Astrocyte (in vitro differentiated cells and primary cell): ENCODE measurements around the gene AMBP. TPM values are rescaled to one million over a fixed set of nuclear protein-coding genes. Genes with fewer than 3 reads are reported as not detected.

ENCODE experiments used
- DNase-seq: peaks from one replicate; pipeline ENCODE4 v3.0.0-alpha.2; 2010; ENCODE audit warnings: low read depth
- FAIRE-seq: peaks from 2 replicates; lab custom pipeline; 2011; peaks lifted over from hg19 to GRCh38; lab: Jason Lieb, UNC
- H2AFZ ChIP-seq: 2 replicates; pipeline ENCODE4 v1.6.0; 2012; ENCODE audit warnings: low read depth, low read length, inconsistent platforms
- H3K27ac ChIP-seq: 2 replicates; pipeline ENCODE4 v1.5.1; 2011; ENCODE audit warnings: low read depth, low read length, inconsistent platforms
- H3K27me3 ChIP-seq: 2 replicates; pipeline ENCODE4 v1.6.0; 2011; ENCODE audit warnings: low read length, inconsistent platforms; ENCODE audit not compliant: insufficient read depth
- H3K36me3 ChIP-seq: 2 replicates; pipeline ENCODE4 v1.5.1; 2011; ENCODE audit warnings: low read length, inconsistent platforms; ENCODE audit not compliant: insufficient read depth
- H3K4me1 ChIP-seq: 2 replicates; pipeline ENCODE4 v1.5.1; 2011; ENCODE audit warnings: low read length, inconsistent platforms; ENCODE audit not compliant: insufficient read depth
- H3K4me2 ChIP-seq: 2 replicates; pipeline ENCODE4 v1.6.0; 2012; ENCODE audit warnings: low read length, inconsistent platforms
- H3K4me3 ChIP-seq: 2 replicates; pipeline ENCODE4 v1.5.1; 2011; ENCODE audit warnings: low read depth, mild to moderate bottlenecking, low read length, inconsistent platforms; ENCODE audit not compliant: insufficient read depth
- H3K79me2 ChIP-seq: 2 replicates; pipeline ENCODE4 v1.6.0; 2012; ENCODE audit warnings: mild to moderate bottlenecking, low read length, inconsistent platforms; ENCODE audit not compliant: insufficient read depth
- H3K9ac ChIP-seq: 2 replicates; pipeline ENCODE4 v1.6.0; 2012; ENCODE audit warnings: mild to moderate bottlenecking, low read length, inconsistent platforms
- H3K9me3 ChIP-seq: 2 replicates; pipeline ENCODE4 v1.5.1; 2012; ENCODE audit warnings: low read depth, mild to moderate bottlenecking, low read length, inconsistent platforms; ENCODE audit not compliant: insufficient read depth
- H4K20me1 ChIP-seq: 2 replicates; pipeline ENCODE4 v1.6.0; 2012; ENCODE audit warnings: low read length, inconsistent platforms; ENCODE audit not compliant: insufficient read depth
- H3K27ac Mint-ChIP-seq: one replicate; pipeline ENCODE4 v1.8.0; 2021; ENCODE audit warnings: mild to moderate bottlenecking, mixed read lengths; ENCODE audit not compliant: unreplicated experiment
- H3K27me3 Mint-ChIP-seq: one replicate; pipeline ENCODE4 v1.8.0; 2021; ENCODE audit warnings: low read depth, mixed read lengths; ENCODE audit not compliant: unreplicated experiment
- H3K36me3 Mint-ChIP-seq: one replicate; pipeline ENCODE4 v1.8.0; 2021; ENCODE audit warnings: low read depth, mixed read lengths; ENCODE audit not compliant: unreplicated experiment
- H3K4me1 Mint-ChIP-seq: one replicate; pipeline ENCODE4 v1.8.0; 2021; ENCODE audit warnings: low read depth, mixed read lengths; ENCODE audit not compliant: unreplicated experiment
- H3K4me3 Mint-ChIP-seq: one replicate; pipeline ENCODE4 v1.8.0; 2021; ENCODE audit warnings: mild to moderate bottlenecking, moderate library complexity, mixed read lengths; ENCODE audit not compliant: unreplicated experiment
- H3K9me3 Mint-ChIP-seq: one replicate; pipeline ENCODE4 v1.8.0; 2021; ENCODE audit warnings: mild to moderate bottlenecking, mixed read lengths; ENCODE audit not compliant: unreplicated experiment
- EZH2 ChIP-seq: IDR thresholded peaks from 2 replicates; pipeline ENCODE4 v1.6.1; 2012; ENCODE audit warnings: mild to moderate bottlenecking, low read length, inconsistent platforms; ENCODE audit not compliant: insufficient read depth
- total RNA-seq: library from RNA; stranded (reverse); gene quantifications from 2 replicates; pipeline ENCODE4 v1.2.1, GENCODE V29; 2021
- TF ChIP-seq, protein P1 (sequence below): IDR thresholded peaks from 2 replicates; pipeline ENCODE4 v1.5.1; 2011; ENCODE audit warnings: low read depth, mild to moderate bottlenecking, inconsistent platforms, low read length, moderate library complexity; ENCODE audit not compliant: insufficient read depth

The AMBP gene
- total RNA-seq, 1 donor from 2014 or later, result not detected

DNA sequence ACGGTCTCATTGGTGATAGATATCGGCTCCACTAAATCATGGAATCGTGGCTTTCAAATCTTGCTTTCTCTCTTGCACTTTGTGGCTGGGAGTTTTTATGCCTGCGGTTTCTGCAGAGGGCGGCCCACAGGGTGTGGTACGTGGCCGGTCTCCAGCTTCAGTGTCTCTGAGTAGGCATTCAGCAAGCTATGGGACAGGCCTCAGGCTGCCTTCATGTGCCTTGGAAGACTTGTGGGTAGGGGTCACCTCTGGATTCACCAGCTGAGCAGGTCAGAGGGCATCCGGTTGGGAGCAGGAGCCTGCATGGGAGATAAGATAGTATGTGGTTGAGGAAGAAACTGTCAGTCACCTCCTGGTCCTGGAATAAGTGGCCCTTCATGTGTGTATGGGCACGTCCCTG lies 47.7 kb downstream of the AMBP start:
- peaks cover 3% of the 10 kb centered on the region for H3K4me1 Mint-ChIP-seq
- DNase-seq (no peak), FAIRE-seq (no peak)
- no peak overlapping the region for H3K4me2 ChIP-seq
- H3K9me3 Mint-ChIP-seq, result no peaks in the 10 kb centered on the region
- no peaks in the 10 kb centered on the region for H3K27me3 ChIP-seq
- H3K9me3 ChIP-seq, result no peaks in the 10 kb centered on the region
- TF ChIP-seq, protein P1, sequence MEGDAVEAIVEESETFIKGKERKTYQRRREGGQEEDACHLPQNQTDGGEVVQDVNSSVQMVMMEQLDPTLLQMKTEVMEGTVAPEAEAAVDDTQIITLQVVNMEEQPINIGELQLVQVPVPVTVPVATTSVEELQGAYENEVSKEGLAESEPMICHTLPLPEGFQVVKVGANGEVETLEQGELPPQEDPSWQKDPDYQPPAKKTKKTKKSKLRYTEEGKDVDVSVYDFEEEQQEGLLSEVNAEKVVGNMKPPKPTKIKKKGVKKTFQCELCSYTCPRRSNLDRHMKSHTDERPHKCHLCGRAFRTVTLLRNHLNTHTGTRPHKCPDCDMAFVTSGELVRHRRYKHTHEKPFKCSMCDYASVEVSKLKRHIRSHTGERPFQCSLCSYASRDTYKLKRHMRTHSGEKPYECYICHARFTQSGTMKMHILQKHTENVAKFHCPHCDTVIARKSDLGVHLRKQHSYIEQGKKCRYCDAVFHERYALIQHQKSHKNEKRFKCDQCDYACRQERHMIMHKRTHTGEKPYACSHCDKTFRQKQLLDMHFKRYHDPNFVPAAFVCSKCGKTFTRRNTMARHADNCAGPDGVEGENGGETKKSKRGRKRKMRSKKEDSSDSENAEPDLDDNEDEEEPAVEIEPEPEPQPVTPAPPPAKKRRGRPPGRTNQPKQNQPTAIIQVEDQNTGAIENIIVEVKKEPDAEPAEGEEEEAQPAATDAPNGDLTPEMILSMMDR, result no peak
- TF ChIP-seq EZH2, result no peak
- no peak overlapping the region for H3K4me3 ChIP-seq
- H3K36me3 ChIP-seq, result peaks cover 6% of the 10 kb centered on the region
- H3K79me2 ChIP-seq, result no peaks in the 10 kb centered on the region
- H2AFZ ChIP-seq, result no peak overlapping the region
- H3K27ac ChIP-seq, result no peak overlapping the region
- no peaks in the 10 kb centered on the region for H3K27me3 Mint-ChIP-seq
- H3K4me1 ChIP-seq, result no peaks in the 10 kb centered on the region
- no peak overlapping the region for H3K9ac ChIP-seq
- no peak overlapping the region for H3K4me3 Mint-ChIP-seq
- peaks cover 6% of the 10 kb centered on the region for H4K20me1 ChIP-seq
- no peak overlapping the region for H3K27ac Mint-ChIP-seq
- H3K36me3 Mint-ChIP-seq, result peaks cover 43% of the 10 kb centered on the region

DNA sequence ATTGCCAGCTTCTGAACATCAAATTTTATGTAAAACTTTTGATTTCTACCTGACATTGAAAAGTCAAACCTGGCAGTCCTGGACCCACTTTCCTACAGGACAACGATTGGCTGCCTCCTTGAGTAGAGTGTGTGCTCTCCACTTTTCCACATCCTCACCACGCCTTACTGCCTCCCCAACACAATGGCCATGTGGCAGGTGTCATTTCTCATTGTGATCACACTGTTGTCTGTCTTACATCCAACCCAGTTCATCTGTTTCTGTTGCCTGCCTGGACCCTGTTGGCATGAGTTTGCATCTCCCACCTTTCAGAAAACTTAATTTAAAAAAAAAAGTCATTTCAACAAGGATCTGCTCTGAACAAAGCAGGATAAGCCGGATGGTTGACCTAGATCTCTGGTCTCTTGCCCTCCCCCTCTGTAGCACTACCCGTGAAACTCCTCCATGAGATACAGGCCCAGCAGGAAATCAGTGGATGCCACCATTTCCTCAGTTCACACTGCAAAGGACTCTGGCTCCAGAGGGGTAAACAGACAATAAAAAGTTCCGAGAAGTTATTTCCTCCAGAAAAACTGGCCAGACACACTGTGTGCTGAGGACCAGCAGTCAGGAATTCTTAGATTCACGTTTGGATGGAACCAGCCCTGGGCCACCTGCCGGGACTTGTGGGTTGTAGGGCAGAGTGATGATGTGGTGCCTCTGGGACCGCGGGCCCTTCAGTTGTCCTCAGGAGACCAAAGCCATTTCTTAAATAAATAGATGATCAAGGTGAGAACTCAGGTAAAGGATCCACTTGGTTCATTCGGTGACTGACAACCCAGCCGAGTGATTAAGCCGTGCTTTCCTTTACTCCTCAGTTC lies 48.6 kb downstream of the AMBP start:
- H3K4me2 ChIP-seq, result no peak overlapping the region
- peaks cover 7% of the 10 kb centered on the region for H3K4me1 Mint-ChIP-seq
- peaks cover 50% of the 10 kb centered on the region for H3K36me3 Mint-ChIP-seq
- H3K79me2 ChIP-seq, result no peaks in the 10 kb centered on the region
- H3K27ac ChIP-seq, result no peak overlapping the region
- no peak overlapping the region for H3K27ac Mint-ChIP-seq
- peaks cover 3% of the 10 kb centered on the region for H4K20me1 ChIP-seq
- no peak overlapping the region for H3K4me3 Mint-ChIP-seq
- H3K9me3 Mint-ChIP-seq, result peaks cover 2% of the 10 kb centered on the region
- no peak overlapping the region for H2AFZ ChIP-seq
- no peak overlapping the region for H3K4me3 ChIP-seq
- no peak for FAIRE-seq
- no peaks in the 10 kb centered on the region for H3K27me3 Mint-ChIP-seq
- DNase-seq, result no peak
- no peaks in the 10 kb centered on the region for H3K9me3 ChIP-seq
- TF ChIP-seq, protein P1, result no peak
- no peak for TF ChIP-seq EZH2
- peaks cover 6% of the 10 kb centered on the region for H3K36me3 ChIP-seq
- no peak overlapping the region for H3K9ac ChIP-seq
- no peaks in the 10 kb centered on the region for H3K27me3 ChIP-seq
- H3K4me1 ChIP-seq, result no peaks in the 10 kb centered on the region

DNA sequence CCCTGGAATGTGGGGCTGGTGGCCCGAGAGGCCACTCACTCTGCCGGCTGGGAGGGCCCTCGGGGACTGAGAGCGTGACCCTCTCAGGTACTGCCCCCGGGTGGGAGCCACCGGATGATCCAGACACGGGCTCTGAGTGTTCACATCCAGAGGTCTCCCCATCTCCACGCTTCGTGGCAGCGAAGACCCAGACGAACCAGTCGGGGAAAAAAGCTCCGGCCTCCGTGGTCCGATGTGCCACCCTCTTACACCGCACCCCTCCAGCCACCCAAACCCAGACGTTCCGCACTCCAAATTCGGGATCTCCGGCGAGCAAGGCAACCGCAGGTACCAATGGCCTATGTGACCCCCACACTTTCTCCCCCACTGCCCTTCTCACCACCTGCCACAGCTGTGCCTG lies 49.5 kb downstream of the AMBP start:
- peak overlapping the region; percentile 53 for H3K27ac Mint-ChIP-seq
- Histone ChIP-seq H3K9ac (no peak overlapping the region), H3K9me3 (no peaks in the 10 kb centered on the region), H2AFZ (no peak overlapping the region), H3K4me2 (no peak overlapping the region), H3K27ac (no peak overlapping the region), H4K20me1 (no peaks in the 10 kb centered on the region), H3K4me1 (no peaks in the 10 kb centered on the region), H3K36me3 (peaks cover 4% of the 10 kb centered on the region), H3K27me3 (no peaks in the 10 kb centered on the region), H3K79me2 (no peaks in the 10 kb centered on the region), H3K4me3 (no peak overlapping the region)
- TF ChIP-seq, protein P1, result no peak
- TF ChIP-seq EZH2, result no peak
- H3K36me3 Mint-ChIP-seq, result peaks cover 58% of the 10 kb centered on the region
- DNase-seq (no peak), FAIRE-seq (no peak)
- peaks cover 7% of the 10 kb centered on the region for H3K4me1 Mint-ChIP-seq
- H3K9me3 Mint-ChIP-seq, result peaks cover 6% of the 10 kb centered on the region
- no peak overlapping the region for H3K4me3 Mint-ChIP-seq
- no peaks in the 10 kb centered on the region for H3K27me3 Mint-ChIP-seq
